Stimulated activated naive CD8-positive, alpha-beta T cell treated with anti-CD3 and anti-CD28 coated beads, Interleukin-15, Interleukin-2, amounts not matched to agents 100 ng/mL and 50 ng/mL, for 24 hours (primary cell): Measurements from ENCODE around the gene ABHD12B.
"Not testable (repeated sequence)": the region's sequence is repeated elsewhere in the genome, so short reads cannot be mapped to it uniquely, and the experiment has no call there.

Source experiments
- H3K27ac Mint-ChIP-seq: one replicate; pipeline ENCODE4 v1.8.0; 2021; ENCODE audit warnings: mild to moderate bottlenecking, mixed read lengths
- H3K27me3 Mint-ChIP-seq: one replicate; pipeline ENCODE4 v1.8.0; 2021; ENCODE audit warnings: mixed read lengths
- H3K36me3 Mint-ChIP-seq: one replicate; pipeline ENCODE4 v1.8.0; 2021; ENCODE audit warnings: low read depth, mixed read lengths
- H3K4me1 Mint-ChIP-seq: one replicate; pipeline ENCODE4 v1.8.0; 2021; ENCODE audit warnings: low read depth, mixed read lengths
- H3K4me3 Mint-ChIP-seq: one replicate; pipeline ENCODE4 v1.8.0; 2021; ENCODE audit warnings: mild to moderate bottlenecking, mixed read lengths
- H3K9me3 Mint-ChIP-seq: one replicate; pipeline ENCODE4 v1.8.0; 2021; ENCODE audit warnings: mixed read lengths

Gene ABHD12B

GRCh38 chr14:50859296-50859624 is 12.6 kb upstream of the ABHD12B start:
- peaks cover 13% of the 10 kb centered on the region for H3K4me1 Mint-ChIP-seq
- H3K36me3 Mint-ChIP-seq, result no peaks in the 10 kb centered on the region
- H3K27me3 Mint-ChIP-seq, result no peaks in the 10 kb centered on the region
- peak overlapping the region; percentile 87 for H3K4me3 Mint-ChIP-seq
- H3K9me3 Mint-ChIP-seq, result no peaks in the 10 kb centered on the region
- H3K27ac Mint-ChIP-seq, result no peak overlapping the region

- Mint-ChIP-seq H3K27me3 (peaks cover 3% of the 10 kb centered on the region), H3K4me3 (peak overlapping the region; percentile 87), H3K4me1 (peaks cover 13% of the 10 kb centered on the region), H3K27ac (peak overlapping the region; percentile 36), H3K9me3 (no peaks in the 10 kb centered on the region), H3K36me3 (no peaks in the 10 kb centered on the region)
These were observed 11.3 kb upstream of the ABHD12B start for GRCh38 chr14:50860478-50861086.

- peaks cover 13% of the 10 kb centered on the region for H3K4me1 Mint-ChIP-seq
- H3K9me3 Mint-ChIP-seq, result no peaks in the 10 kb centered on the region
- H3K4me3 Mint-ChIP-seq, result no peak overlapping the region
- peaks cover 15% of the 10 kb centered on the region for H3K27me3 Mint-ChIP-seq
- no peak overlapping the region for H3K27ac Mint-ChIP-seq
- H3K36me3 Mint-ChIP-seq, result no peaks in the 10 kb centered on the region
These were observed 9.8 kb upstream of the ABHD12B start for GRCh38 chr14:50862036-50862570.

- H3K27ac Mint-ChIP-seq, result no peak overlapping the region
- H3K9me3 Mint-ChIP-seq, result no peaks in the 10 kb centered on the region
- no peak overlapping the region for H3K4me3 Mint-ChIP-seq
- peaks cover 10% of the 10 kb centered on the region for H3K4me1 Mint-ChIP-seq
- peaks cover 33% of the 10 kb centered on the region for H3K27me3 Mint-ChIP-seq
- H3K36me3 Mint-ChIP-seq, result no peaks in the 10 kb centered on the region
These were observed 7.6 kb upstream of the ABHD12B start for GRCh38 chr14:50864237-50864636.

GRCh38 chr14:50864946-50865345 is 6.9 kb upstream of the ABHD12B start:
- Mint-ChIP-seq H3K4me3 (no peak overlapping the region), H3K9me3 (no peaks in the 10 kb centered on the region), H3K4me1 (peaks cover 7% of the 10 kb centered on the region), H3K36me3 (no peaks in the 10 kb centered on the region), H3K27ac (no peak overlapping the region), H3K27me3 (peaks cover 40% of the 10 kb centered on the region)

- Mint-ChIP-seq H3K27me3 (peaks cover 46% of the 10 kb centered on the region), H3K9me3 (no peaks in the 10 kb centered on the region), H3K27ac (no peak overlapping the region), H3K36me3 (no peaks in the 10 kb centered on the region), H3K4me3 (no peak overlapping the region), H3K4me1 (peaks cover under 1% of the 10 kb centered on the region)
These were observed 6.3 kb upstream of the ABHD12B start for GRCh38 chr14:50865391-50866076.

- no peak overlapping the region for H3K27ac Mint-ChIP-seq
- peaks cover 79% of the 10 kb centered on the region for H3K27me3 Mint-ChIP-seq
- H3K9me3 Mint-ChIP-seq, result no peaks in the 10 kb centered on the region
- H3K4me1 Mint-ChIP-seq, result peaks cover 40% of the 10 kb centered on the region
- no peaks in the 10 kb centered on the region for H3K36me3 Mint-ChIP-seq
- peak overlapping the region; percentile 19 for H3K4me3 Mint-ChIP-seq
These were observed 625 bp upstream of the ABHD12B start for GRCh38 chr14:50871228-50871627.

GRCh38 chr14:50874757-50875156 is 2.9 kb downstream of the ABHD12B start:
- no peak overlapping the region for H3K27ac Mint-ChIP-seq
- peaks cover 84% of the 10 kb centered on the region for H3K27me3 Mint-ChIP-seq
- no peaks in the 10 kb centered on the region for H3K36me3 Mint-ChIP-seq
- H3K9me3 Mint-ChIP-seq, result no peaks in the 10 kb centered on the region
- no peak overlapping the region for H3K4me3 Mint-ChIP-seq
- peaks cover 41% of the 10 kb centered on the region for H3K4me1 Mint-ChIP-seq

- no peaks in the 10 kb centered on the region for H3K36me3 Mint-ChIP-seq
- H3K27me3 Mint-ChIP-seq, result peaks cover 81% of the 10 kb centered on the region
- peaks cover 41% of the 10 kb centered on the region for H3K4me1 Mint-ChIP-seq
- no peak overlapping the region for H3K27ac Mint-ChIP-seq
- no peak overlapping the region for H3K4me3 Mint-ChIP-seq
- no peaks in the 10 kb centered on the region for H3K9me3 Mint-ChIP-seq
These were observed 3.7 kb downstream of the ABHD12B start for GRCh38 chr14:50875359-50876070.

GRCh38 chr14:50882932-50883826 is 11.3 kb downstream of the ABHD12B start:
- Mint-ChIP-seq H3K4me3 (no peak overlapping the region), H3K27ac (no peak overlapping the region)

GRCh38 chr14:50883827-50884197 is 12.0 kb downstream of the ABHD12B start:
- Mint-ChIP-seq H3K36me3 (no peaks in the 10 kb centered on the region), H3K27me3 (peaks cover 49% of the 10 kb centered on the region), H3K4me1 (peaks cover 5% of the 10 kb centered on the region), H3K27ac (no peak overlapping the region), H3K9me3 (no peaks in the 10 kb centered on the region), H3K4me3 (no peak overlapping the region)

More at GRCh38 chr14:50882932-50883826, 11.3 kb downstream of the ABHD12B start:
- Mint-ChIP-seq H3K4me1 (peaks cover 5% of the 10 kb centered on the region), H3K27me3 (peaks cover 55% of the 10 kb centered on the region), H3K9me3 (no peaks in the 10 kb centered on the region), H3K36me3 (no peaks in the 10 kb centered on the region)

- H3K27ac Mint-ChIP-seq, result no peak overlapping the region
- H3K36me3 Mint-ChIP-seq, result no peaks in the 10 kb centered on the region
- no peaks in the 10 kb centered on the region for H3K9me3 Mint-ChIP-seq
- H3K4me1 Mint-ChIP-seq, result peaks cover 5% of the 10 kb centered on the region
- H3K27me3 Mint-ChIP-seq, result peaks cover 28% of the 10 kb centered on the region
- no peak overlapping the region for H3K4me3 Mint-ChIP-seq
These were observed 15.6 kb downstream of the ABHD12B start for GRCh38 chr14:50887476-50887875.

- Mint-ChIP-seq H3K4me1 (no peaks in the 10 kb centered on the region), H3K4me3 (no peak overlapping the region), H3K9me3 (no peaks in the 10 kb centered on the region), H3K27me3 (no peaks in the 10 kb centered on the region), H3K27ac (no peak overlapping the region), H3K36me3 (no peaks in the 10 kb centered on the region)
These were observed 20.4 kb downstream of the ABHD12B start for GRCh38 chr14:50892255-50892654.

GRCh38 chr14:50896421-50896820 is 24.6 kb downstream of the ABHD12B start:
- H3K36me3 Mint-ChIP-seq, H3K27me3 Mint-ChIP-seq: not testable (repeated sequence)

More at GRCh38 chr14:50896421-50896820, 24.6 kb downstream of the ABHD12B start:
- H3K4me1 Mint-ChIP-seq, H3K4me3 Mint-ChIP-seq, H3K9me3 Mint-ChIP-seq, H3K27ac Mint-ChIP-seq: not testable (repeated sequence)
